ELR (cell line): Measurements from ENCODE around the gene MYOM1.

Source experiments
- DNase-seq: peaks from one replicate; pipeline ENCODE4 v3.0.0-alpha.2; 2015; ENCODE audit warnings: low read depth

MYOM1 gene

GRCh38 chr18:3219631-3220335, at the start of gene MYOM1:
MYOM1 (minus strand) TSS chr18:3219968; CDS start chr18:3215223, 4,745 bp downstream.
- DNase-seq = no peak

GRCh38 chr18:3269241-3269913, 49.6 kb upstream of the MYOM1 start:
- DNase-seq = peak; percentile 57

GRCh38 chr18:3268306-3268705, 48.5 kb upstream of the MYOM1 start:
- DNase-seq = no peak

- no peak for DNase-seq
These were observed 46.4 kb upstream of the MYOM1 start for GRCh38 chr18:3266062-3266608.

GRCh38 chr18:3265564-3266033, 45.8 kb upstream of the MYOM1 start:
- peak; percentile 68 for DNase-seq

- DNase-seq = peak; percentile 51
These were observed 44.6 kb upstream of the MYOM1 start for GRCh38 chr18:3264362-3264761.

- no peak for DNase-seq
These were observed 43.4 kb upstream of the MYOM1 start for GRCh38 chr18:3263132-3263700.

GRCh38 chr18:3262234-3263131, 42.7 kb upstream of the MYOM1 start:
- peak; percentile 57 for DNase-seq

- DNase-seq = peak; percentile 91
These were observed 41.8 kb upstream of the MYOM1 start, which contains the start of gene MYL12B for GRCh38 chr18:3261373-3262233. MYL12B (plus strand) TSS chr18:3262133; CDS start chr18:3272899, 10,766 bp downstream.

GRCh38 chr18:3260995-3261372, 41.2 kb upstream of the MYOM1 start:
- DNase-seq = no peak

GRCh38 chr18:3257627-3258120, 37.9 kb upstream of the MYOM1 start:
- no peak for DNase-seq

- no peak for DNase-seq
These were observed 37.2 kb upstream of the MYOM1 start for GRCh38 chr18:3256693-3257626.

GRCh38 chr18:3255611-3256165, 35.9 kb upstream of the MYOM1 start:
- no peak for DNase-seq

GRCh38 chr18:3254725-3255124, 35.0 kb upstream of the MYOM1 start:
- no peak for DNase-seq

- no peak for DNase-seq
These were observed 33.1 kb upstream of the MYOM1 start for GRCh38 chr18:3252843-3253242.

GRCh38 chr18:3251963-3252277, 32.2 kb upstream of the MYOM1 start:
- no peak for DNase-seq

- DNase-seq = no peak
These were observed 31.6 kb upstream of the MYOM1 start for GRCh38 chr18:3251249-3251962.

GRCh38 chr18:3250237-3251107, 30.7 kb upstream of the MYOM1 start:
- peak; percentile 88 for DNase-seq
